GM21515 (cell line): ENCODE measurements around the gene CRHR1.
"Not testable (repeated sequence)": the region's sequence is repeated elsewhere in the genome, so short reads cannot be mapped to it uniquely, and the experiment has no call there.

Source experiments
- ATAC-seq: cut with Tn5 transposase; IDR thresholded peaks from one replicate; pipeline ENCODE4 v1.9.1; 2021; ENCODE audit not compliant: unreplicated experiment

CRHR1 gene

GRCh38 chr17:45857977-45858708 lies 74.0 kb downstream of the CRHR1 start:
- no peak for ATAC-seq

- no peak for ATAC-seq
Observed at GRCh38 chr17:45861165-45861564, 77.0 kb downstream of the CRHR1 start.

GRCh38 chr17:45862127-45862526 lies 78.0 kb downstream of the CRHR1 start:
- ATAC-seq = not testable (repeated sequence)

GRCh38 chr17:45863857-45864654 lies 79.9 kb downstream of the CRHR1 start:
- ATAC-seq = no peak

GRCh38 chr17:45867171-45867570 lies 83.1 kb downstream of the CRHR1 start:
- ATAC-seq = no peak

GRCh38 chr17:45867702-45868101 lies 83.6 kb downstream of the CRHR1 start:
- ATAC-seq = no peak

- ATAC-seq = no peak
Observed at GRCh38 chr17:45868276-45868675, 84.2 kb downstream of the CRHR1 start.

GRCh38 chr17:45869676-45870341 lies 85.7 kb downstream of the CRHR1 start:
- no peak for ATAC-seq

- no peak for ATAC-seq
Observed at GRCh38 chr17:45870342-45870974, 86.3 kb downstream of the CRHR1 start.

GRCh38 chr17:45871718-45872117 lies 87.6 kb downstream of the CRHR1 start:
- no peak for ATAC-seq

GRCh38 chr17:45873728-45874127 lies 89.6 kb downstream of the CRHR1 start:
- no peak for ATAC-seq

- ATAC-seq = no peak
Observed at GRCh38 chr17:45874151-45874550, 90.0 kb downstream of the CRHR1 start.

- no peak for ATAC-seq
Observed at GRCh38 chr17:45876539-45876938, 92.4 kb downstream of the CRHR1 start.

GRCh38 chr17:45877467-45877866 lies 93.3 kb downstream of the CRHR1 start:
- ATAC-seq = no peak

GRCh38 chr17:45883063-45883462 lies 98.9 kb downstream of the CRHR1 start:
- no peak for ATAC-seq
